ENCODE measurements around the gene LRIT3. TPM values are rescaled to one million over a fixed set of nuclear protein-coding genes. Genes with fewer than 3 reads are reported as not detected.

LRIT3 gene
- total RNA-seq, 1 donor from 2014 or later = 1.9 TPM

- DNase-seq (ENCODE audit: low spot score) = no peak
Observed at GRCh38 chr4:109908731-109909130, 60.8 kb downstream of the LRIT3 start.

DNA sequence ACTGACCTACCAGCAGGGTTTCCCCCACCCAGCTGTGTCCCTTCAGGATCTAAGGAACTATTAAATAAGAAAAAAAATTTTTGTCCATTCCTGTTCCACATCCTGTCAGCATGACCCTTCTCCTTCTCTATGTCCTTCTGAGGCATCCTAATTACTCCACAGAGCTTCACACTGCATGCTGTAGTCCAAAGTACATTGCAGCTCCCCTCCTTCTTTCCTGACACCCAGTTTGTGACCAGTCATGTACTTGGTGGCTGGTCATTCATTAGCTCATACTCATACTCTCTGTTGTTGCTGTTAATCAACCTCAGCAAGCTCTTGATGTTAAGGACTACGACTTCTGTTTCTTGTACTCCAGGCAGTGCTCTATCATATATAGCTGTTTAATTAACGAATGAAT, 62.3 kb downstream of the LRIT3 start:
- no peak for DNase-seq (ENCODE audit: low spot score)

DNA sequence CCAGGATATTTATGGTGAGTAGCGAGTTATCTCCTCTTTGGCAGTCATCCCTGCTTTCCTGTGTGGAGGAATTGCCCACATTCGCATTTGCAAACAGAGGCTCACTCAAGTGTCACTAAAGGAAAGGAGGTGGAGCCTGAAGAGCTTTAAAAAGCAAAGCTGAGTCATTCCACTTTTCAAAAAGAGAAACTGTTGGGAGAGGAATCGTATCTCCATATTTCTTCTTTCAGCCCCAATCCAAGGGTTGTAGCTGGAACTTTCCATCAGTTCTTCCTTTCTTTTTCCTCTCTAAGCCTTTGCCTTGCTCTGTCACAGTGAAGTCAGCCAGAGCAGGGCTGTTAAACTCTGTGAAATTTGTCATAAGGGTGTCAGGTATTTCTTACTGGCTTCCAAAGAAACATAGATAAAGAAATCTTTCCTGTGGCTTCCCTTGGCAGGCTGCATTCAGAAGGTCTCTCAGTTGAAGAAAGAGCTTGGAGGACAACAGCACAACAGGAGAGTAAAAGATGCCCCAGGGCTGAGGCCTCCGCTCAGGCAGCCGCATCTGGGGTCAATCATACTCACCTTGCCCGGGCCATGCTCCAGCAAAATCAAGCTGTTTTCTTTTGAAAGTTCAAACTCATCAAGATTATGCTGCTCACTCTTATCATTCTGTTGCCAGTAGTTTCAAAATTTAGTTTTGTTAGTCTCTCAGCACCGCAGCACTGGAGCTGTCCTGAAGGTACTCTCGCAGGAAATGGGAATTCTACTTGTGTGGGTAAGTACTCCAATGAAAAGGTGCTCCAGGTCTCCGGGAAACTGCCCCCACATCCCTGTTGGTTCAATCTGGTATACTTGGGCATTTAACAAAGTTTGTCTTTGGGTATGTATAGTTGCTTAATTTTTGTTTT, 65.0 kb downstream of the LRIT3 start, which contains the start of gene EGF:
TSS of gene EGF (plus strand) at position 178 of the 890 bp plus-strand sequence. CDS start at position 631, 453 bp downstream.
- DNase-seq (ENCODE audit: low spot score) = peak; percentile 63

GRCh38 chr4:109913596-109914241, 65.8 kb downstream of the LRIT3 start:
- DNase-seq (ENCODE audit: low spot score) = no peak

DNA sequence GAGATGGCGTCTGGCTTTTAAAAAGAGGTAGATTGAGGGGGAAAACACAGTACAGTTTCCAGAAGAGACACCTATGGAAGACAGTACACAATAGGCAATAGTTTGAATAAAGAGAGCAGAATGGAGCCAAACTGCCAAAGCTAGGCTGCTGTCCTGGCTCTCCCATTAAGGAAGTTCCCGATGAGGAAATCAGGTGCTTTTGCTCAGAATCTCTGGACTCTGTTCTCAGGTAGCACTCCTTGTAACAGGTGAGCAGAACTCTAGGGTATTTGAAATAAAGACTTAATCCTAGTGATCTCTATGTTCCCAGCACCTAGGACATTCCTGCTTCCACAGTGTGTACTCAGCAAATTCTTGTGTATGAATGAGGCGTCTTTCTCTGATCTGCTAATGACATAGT, 66.4 kb downstream of the LRIT3 start:
- DNase-seq (ENCODE audit: low spot score) = no peak

- no peak for DNase-seq (ENCODE audit: low spot score)
Observed at GRCh38 chr4:109915385-109916026, 67.6 kb downstream of the LRIT3 start.

DNA sequence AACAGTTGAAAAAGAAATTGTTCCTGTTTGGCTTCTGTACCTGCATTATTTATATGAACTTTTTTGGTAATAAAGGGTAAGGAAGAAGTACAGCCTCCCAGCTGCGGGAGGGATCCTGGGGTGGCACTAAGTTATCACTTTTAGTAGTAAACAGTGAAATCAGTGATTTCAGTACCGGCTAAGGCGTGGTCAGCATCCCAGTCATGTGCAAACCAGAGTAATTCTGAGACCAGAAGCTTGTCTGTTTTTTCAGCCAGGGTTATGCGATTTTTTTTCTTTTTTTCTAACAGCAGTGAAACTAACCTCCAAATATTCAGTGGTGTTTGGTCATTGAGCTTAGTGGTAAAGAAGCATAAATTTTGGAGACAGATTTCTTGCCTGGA, 68.1 kb downstream of the LRIT3 start:
- DNase-seq (ENCODE audit: low spot score) = peak; percentile 21

- DNase-seq (ENCODE audit: low spot score) = peak; percentile 27
Observed at GRCh38 chr4:109921384-109921808, 73.5 kb downstream of the LRIT3 start.

Other genes with a start within 250 kb of the LRIT3 start
- gene CASP6, start 144.7 kb upstream of the LRIT3 start, total RNA-seq (ENCODE audit: insufficient read depth, low replicate concordance) = 19.3 TPM
- 19.5 TPM for gene PLA2G12A, start 118.0 kb upstream of the LRIT3 start, total RNA-seq (ENCODE audit: insufficient read depth, low replicate concordance)
- gene CFI, start 46.1 kb upstream of the LRIT3 start, total RNA-seq (ENCODE audit: insufficient read depth, low replicate concordance) = 13.0 TPM
- gene GAR1, start 32.3 kb upstream of the LRIT3 start, total RNA-seq (ENCODE audit: insufficient read depth, low replicate concordance) = 7.0 TPM
- gene RRH, start 20.1 kb upstream of the LRIT3 start, total RNA-seq (ENCODE audit: insufficient read depth, low replicate concordance) = not detected
- gene EGF, start 64.8 kb downstream of the LRIT3 start, total RNA-seq (ENCODE audit: insufficient read depth, low replicate concordance) = 8.4 TPM

Data from umbilical cord (tissue), 2 donors.